Right hindlimb (tissue), 1 donor: ENCODE data around the gene HNRNPL.
"Not testable (repeated sequence)": the region's sequence is repeated elsewhere in the genome, so short reads cannot be mapped to it uniquely, and the experiment has no call there.

Experiments
- DNase-seq: peaks from one replicate; pipeline ENCODE4 v3.0.0-alpha.2; 2018

Gene HNRNPL

GRCh38 chr19:38843175-38843758 is 6.5 kb downstream of the HNRNPL start:
- no peak for DNase-seq

DNA sequence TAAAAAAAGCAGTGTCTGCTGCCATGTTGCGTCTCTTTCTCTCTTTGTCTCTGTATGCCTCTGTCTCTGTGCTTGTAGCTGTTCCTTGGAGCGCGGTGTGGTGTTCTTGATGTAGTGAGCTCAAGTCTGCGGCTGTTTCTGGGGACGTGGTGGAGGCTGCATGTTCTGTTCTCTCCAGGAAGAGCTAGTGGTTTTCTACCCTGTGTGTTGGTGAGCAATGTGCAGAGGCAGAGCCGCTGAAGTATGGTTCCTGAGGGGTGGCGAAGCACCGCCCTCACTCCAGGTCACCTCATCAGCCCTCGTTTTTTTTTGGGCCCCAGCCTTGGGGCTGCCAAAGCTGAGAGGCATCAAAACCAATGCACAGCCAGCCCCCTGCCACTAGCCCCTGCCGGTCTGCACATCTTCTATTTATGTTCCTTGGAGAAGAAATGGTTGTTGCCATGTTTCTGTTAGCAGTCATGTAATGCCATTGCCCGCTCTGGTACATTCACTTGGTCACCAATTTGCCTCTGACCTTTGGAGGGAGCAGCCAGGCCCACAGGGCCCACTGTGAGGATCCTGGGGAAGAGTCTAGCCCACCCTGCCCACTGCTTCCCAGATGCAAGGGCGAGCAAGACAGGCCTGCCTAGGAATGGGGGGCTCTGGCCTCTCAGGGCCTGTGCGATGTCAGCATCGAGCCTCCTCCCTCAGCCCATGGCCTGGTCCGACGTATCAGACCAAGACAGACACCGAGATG is 7.2 kb downstream of the HNRNPL start:
- DNase-seq: no peak

- DNase-seq: no peak
Observed at GRCh38 chr19:38841787-38842438, 7.9 kb downstream of the HNRNPL start.

DNA sequence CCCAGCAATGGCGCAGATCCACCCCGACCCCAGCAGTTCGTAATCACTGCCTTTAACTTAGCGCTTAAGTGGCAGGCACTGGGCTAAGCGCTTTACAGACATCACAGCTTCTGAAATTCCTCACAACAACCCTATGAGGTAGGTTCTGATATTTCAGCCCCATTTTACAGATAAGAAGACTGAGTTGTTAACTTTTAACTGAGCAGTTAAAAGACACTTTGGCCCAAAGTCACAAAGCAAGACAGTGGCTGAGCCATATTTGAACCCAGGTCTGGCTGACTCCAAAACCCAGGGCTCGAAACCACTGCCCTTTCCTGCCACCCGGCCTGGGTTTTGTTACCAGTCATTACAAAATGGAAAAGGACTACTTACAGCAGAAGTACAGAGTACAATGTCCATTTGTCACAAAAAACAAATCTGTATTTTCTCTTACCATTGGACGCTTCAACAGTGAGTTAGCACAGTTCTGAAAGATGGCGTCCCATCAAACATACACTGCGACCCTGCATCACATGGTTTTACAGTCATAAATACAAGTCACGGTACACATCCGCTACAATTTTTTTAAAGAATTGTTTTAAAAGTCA is 8.5 kb downstream of the HNRNPL start:
- DNase-seq: no peak

GRCh38 chr19:38840583-38840968 is 9.2 kb downstream of the HNRNPL start:
- DNase-seq: no peak

- no peak for DNase-seq
Observed at GRCh38 chr19:38839816-38840582, 9.8 kb downstream of the HNRNPL start.

DNA sequence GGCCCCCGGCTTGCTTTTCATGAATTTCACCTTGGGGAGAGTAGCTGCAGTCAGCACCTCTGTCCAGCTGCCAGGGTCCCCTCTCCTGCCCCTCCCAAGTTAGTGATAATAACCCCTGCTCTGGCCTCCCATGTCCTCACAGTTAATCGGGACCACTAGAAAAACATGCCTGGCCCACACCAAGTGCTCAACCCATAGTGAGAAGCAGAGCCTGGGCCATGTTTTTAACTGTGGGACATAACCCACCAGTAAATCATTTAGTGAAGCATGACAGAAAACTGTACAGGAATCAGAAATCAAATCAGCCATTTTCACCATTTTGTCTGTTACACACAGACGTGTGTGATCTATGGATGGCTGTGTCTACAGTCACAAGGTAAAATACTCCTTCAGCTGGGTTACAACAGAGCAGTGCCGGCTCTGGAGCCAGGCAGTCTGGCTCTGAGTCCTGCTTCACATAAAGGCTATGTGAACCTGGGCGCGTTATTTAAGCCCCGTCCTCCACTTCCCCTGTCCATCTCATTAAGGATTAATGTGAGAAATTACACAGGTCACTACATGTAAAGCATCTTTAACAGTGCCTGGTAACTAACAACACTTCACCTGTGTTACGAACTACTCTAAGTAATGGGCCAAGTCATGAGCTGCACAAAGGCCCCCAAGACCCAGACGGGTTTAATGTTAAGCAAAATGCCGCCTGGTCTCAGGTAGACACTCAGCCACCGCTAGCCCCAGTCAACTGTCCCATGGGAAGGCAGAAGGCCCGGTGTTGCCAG is 10.6 kb downstream of the HNRNPL start:
- DNase-seq: no peak

- DNase-seq: no peak
Observed at GRCh38 chr19:38838208-38838985, 11.4 kb downstream of the HNRNPL start.

DNA sequence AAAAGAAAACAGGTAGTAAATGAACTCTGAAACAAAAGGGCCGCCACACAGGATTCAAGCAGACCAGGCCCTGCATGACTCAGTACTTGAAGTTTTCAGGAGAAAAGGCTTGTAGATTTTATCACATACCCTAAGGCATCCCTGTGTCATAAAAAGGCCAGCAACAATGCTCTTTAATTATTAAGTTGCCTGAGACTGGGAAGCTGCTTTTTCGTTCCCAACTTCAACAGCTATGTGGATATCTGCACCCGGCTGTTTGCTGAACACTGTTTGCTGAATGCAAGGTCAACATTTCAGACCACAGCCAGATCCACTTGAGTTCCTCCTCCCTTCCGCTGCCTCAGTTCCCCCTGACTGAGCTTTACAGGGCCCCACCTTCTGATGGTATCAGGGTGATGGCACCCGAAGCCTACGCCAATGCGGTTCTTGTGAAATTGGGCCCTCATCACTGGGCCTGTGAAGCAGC is 12.1 kb downstream of the HNRNPL start:
- no peak for DNase-seq

DNA sequence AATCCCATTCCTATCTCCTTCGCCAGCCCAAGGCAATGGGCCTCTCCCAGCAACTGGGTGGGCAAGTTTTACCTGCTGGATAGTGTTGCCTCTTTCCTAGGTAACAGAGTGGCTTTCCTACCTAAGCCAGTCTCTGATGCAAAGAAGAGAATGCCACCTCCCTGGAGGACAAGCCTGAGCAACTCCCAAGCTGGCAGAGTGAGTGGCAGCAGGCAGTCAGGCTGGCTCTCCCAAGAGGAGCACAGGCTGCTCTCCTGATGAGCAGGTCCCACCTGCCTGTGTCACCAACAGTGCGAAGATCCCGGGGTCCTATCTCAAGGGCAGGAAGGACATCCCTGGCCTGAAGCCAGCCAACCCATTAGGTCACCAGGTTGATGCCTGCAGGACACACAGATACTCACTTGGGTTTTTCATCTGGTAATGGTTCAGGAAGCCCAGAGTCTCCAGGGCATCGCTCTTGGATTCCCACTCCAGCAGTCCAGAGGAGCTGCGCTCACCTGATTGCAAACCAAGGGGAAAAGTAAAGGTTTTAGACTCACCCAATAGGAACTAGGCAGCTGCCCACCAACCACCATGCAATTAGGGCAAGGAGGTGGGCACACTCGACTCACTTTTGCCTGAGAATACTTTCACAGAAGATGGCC is 12.7 kb downstream of the HNRNPL start:
- no peak for DNase-seq

DNA sequence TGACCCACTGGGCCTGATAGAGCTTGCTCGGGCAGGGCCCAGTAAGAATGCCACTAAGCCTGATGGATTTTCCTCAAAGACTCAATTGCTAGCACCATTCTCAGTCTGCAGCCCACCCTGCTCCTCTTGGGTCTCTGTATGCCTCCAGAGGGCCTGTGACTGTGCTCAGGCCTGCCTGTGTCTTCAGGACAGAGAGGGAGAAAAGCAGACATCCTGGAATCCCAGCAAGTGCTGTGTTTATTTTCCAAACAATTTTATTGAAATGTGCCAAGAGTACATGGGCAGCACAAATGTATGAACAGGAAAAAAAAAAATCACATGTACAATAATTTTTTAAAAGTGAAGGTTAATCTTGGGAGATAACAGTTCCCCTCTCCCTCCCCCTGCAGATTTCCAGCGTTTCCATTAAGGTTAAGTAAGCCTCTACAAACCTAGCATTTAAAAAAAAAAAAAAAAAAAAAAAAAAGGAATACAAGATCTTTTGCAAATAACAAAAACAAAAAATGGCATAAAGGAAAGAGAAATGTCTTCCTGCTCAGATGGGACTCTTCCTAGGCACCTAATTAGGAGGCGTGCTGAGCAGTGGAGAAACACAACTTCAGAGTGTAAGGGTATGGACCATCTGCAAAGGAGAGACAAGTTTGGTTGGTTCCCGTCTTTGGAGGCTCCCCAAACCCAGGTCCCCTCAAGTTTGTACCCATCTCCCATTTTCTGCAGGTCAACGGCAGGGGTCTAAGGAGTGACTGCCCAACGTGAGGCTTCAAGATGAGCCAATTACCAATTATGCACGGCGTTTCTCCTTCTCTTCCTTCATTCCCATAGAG is 13.4 kb downstream of the HNRNPL start:
- no peak for DNase-seq

DNA sequence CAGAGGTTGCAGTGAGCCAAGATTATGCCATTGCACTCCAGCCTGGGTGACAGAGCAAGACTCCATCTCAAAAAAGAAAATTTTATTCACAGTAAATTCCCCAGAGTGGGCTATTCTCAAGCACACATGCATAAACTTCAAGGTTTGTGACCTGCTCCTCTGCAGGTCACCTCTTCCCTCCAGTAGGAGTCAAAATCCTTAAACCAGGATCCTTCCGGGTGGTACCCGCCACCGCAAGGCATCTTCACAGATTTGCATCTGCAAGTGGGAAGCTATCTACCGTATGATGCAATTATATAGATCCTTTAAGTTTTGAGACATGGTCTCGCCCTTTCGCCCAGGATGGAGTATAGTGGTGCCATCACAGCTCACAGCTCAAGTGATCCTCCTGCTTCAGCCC is 15.2 kb downstream of the HNRNPL start:
- no peak for DNase-seq

GRCh38 chr19:38834104-38834490 is 15.7 kb downstream of the HNRNPL start:
- DNase-seq: no peak

DNA sequence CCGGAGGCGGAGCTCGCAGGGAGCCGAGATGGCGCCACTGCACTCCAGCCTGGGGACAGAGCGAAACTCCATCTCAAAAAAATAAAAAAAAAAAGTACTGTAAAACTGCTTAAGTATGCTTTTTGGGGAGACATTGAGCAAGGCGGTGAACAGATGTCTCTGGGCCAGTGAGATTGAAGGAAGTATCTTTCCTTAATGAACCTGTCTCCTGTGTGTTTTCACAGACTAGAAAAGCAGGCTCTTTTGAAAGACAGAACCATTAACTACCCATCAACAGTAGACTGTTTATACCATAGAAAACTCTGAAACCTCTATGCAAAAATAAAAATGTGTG is 16.7 kb downstream of the HNRNPL start:
- no peak for DNase-seq

DNA sequence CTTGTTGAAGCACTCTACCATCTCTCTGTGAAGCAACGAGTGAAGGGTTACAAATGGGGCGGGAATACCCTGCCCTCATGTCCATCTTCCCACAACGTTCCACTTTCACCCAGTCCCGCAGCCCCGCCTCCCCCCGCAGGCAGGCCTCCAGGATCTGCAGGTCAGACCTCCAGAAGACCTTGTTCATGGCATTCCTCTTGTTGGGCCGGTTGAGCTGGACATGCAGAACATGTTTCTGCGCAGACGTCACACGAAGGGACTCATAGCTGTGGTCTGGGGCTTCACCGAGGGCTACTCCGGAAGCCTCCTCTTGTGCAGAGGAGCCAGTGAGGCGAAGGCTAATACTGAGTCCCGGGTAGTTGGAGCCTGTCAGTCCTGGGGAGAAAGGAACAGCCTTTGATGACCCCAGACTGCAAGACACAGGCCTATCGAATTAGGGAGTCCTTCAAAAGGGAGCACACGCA is 18.6 kb downstream of the HNRNPL start:
- DNase-seq: peak; percentile 66

- no peak for DNase-seq
Observed at GRCh38 chr19:38830039-38830733, 19.6 kb downstream of the HNRNPL start.

- not testable (repeated sequence) for DNase-seq
Observed at GRCh38 chr19:38829203-38829602, 20.6 kb downstream of the HNRNPL start.

GRCh38 chr19:38826856-38827551 is 22.8 kb downstream of the HNRNPL start:
- DNase-seq: no peak

DNA sequence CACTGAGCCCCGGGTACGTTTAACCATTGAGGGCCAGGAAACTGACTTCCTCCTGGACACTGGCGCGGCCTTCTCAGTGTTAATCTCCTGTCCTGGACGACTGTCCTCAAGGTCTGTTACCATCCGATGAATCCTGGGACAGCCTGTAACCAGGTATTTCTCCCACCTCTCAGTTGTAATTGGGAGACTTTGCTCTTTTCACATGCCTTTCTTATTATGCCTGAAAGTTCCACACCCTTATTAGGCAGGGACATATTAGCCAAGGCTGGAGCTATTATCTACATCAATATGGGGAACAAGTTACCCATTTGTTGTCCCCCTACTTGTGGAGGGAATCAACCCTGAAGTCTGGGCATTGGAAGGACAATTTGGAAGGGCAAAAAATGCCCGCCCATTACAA is 23.9 kb downstream of the HNRNPL start:
- DNase-seq: not testable (repeated sequence)
